Stomach smooth muscle (tissue), 2 donors: ENCODE results near the gene POLR2I.
"Not testable (repeated sequence)": the region's sequence is repeated elsewhere in the genome, so short reads cannot be mapped to it uniquely, and the experiment has no call there.

Experiments
- H3K27ac ChIP-seq: one replicate; pipeline ENCODE4 v1.7.0; 2013; ENCODE audit warnings: mild to moderate bottlenecking, low read length, inconsistent platforms
- H3K27me3 ChIP-seq, 2 donors: one replicate each; pipeline ENCODE4 v1.7.0; 2013; ENCODE audit warnings: low read length in 2 of 2; ENCODE audit not compliant: insufficient read depth in 2 of 2, control insufficient read depth in 1 of 2
- H3K36me3 ChIP-seq, 2 donors: one replicate each; pipeline ENCODE4 v1.7.0; 2013; ENCODE audit warnings: low read length in 2 of 2; ENCODE audit not compliant: control insufficient read depth in 2 of 2, insufficient read depth in 2 of 2
- H3K4me1 ChIP-seq: one replicate; pipeline ENCODE4 v1.7.0; 2013; ENCODE audit warnings: low read length; ENCODE audit not compliant: control insufficient read depth, insufficient read depth
- H3K4me3 ChIP-seq, 2 donors: one replicate each; pipeline ENCODE4 v1.7.0; 2013; ENCODE audit warnings: low read length in 2 of 2
- H3K9ac ChIP-seq, 2 donors: one replicate each; pipeline ENCODE4 v1.7.0; 2013; ENCODE audit warnings: low read length in 2 of 2, mild to moderate bottlenecking in 1 of 2
- H3K9me3 ChIP-seq, 2 donors: one replicate each; pipeline ENCODE4 v1.7.0; 2013; ENCODE audit warnings: low read length in 2 of 2; ENCODE audit not compliant: control insufficient read depth in 2 of 2
- donor health status: healthy.
- donor health status: Pancreatic carcinoma.

POLR2I gene

DNA sequence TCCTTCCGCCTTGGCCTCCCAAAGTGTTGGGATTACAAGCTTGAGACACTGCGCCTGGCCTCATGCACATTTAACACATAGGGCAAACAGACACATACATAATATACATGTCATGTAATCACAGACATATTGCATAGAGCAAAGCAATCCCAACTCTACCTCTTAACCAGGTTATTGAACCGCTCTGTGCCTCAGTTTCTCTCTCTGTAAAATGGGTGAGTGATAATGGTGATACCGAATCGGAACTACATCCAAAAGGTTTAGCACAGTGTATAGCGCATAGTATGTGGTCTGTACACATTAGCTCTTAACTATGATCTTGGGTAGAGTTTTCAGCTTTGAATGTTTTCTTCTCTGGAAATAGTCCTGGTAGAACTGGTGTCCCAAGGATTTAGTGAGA, 29.9 kb upstream of the POLR2I start:
- no peaks in the 10 kb centered on the region for H3K9me3 ChIP-seq

DNA sequence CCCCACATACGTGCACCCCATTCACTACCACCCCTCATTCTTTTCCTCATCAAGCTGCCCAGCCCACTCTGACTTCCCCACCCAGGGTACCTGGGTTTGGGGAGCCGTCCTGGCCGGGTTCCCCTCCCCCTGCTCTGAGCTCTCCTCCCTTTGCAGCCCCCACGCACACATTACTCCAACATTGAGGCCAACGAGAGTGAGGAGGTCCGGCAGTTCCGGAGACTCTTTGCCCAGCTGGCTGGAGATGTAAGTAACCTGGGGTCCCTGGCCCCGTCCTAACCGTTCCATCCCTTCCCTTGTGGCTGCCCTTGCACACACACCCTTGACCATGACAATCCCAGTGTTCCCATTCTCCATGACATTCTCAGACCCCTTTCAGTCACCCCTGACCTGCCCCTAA, 27.8 kb upstream of the POLR2I start:
- no peak overlapping the region for H3K4me3 ChIP-seq
- no peaks in the 10 kb centered on the region for H3K9me3 ChIP-seq
- H3K27me3 ChIP-seq: no peaks in the 10 kb centered on the region
- peaks cover 13% of the 10 kb centered on the region for H3K4me1 ChIP-seq
- H3K27ac ChIP-seq: no peak overlapping the region
- no peak overlapping the region for H3K9ac ChIP-seq
- H3K36me3 ChIP-seq: peaks cover 30 to 32% of the 10 kb centered on the region in 2 donors

More for the DNA sequence above, 29.9 kb upstream of the POLR2I start:
- Histone ChIP-seq H3K4me1 (peaks cover 8% of the 10 kb centered on the region), H3K27ac (no peak overlapping the region), H3K36me3 (peaks cover 38 to 45% of the 10 kb centered on the region in 2 donors), H3K9ac (no peak overlapping the region), H3K4me3 (no peak overlapping the region), H3K27me3 (no peaks in the 10 kb centered on the region)

DNA sequence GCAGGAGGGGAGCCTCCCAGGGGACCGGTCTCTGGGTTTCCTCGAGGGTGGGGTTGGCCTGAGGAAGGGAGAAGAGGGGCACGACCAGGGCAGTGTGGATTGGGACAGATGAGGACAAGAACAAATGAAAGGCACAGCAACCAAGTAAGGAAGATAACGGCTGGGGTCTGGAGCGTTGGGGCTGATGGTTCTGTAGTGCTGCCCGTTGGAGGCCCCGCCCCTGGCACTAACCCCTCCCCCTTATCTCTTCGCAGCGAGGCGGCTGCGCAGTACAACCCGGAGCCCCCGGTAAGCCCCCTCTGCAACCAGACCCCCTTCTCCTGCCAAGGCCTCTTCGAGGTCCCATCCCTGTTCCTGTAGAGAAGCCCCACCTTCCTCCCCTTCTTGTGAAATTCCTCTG, 27.4 kb upstream of the POLR2I start:
- Histone ChIP-seq H3K27ac (peak overlapping the region; percentile 31), H3K4me3 (no peak overlapping the region), H3K27me3 (no peaks in the 10 kb centered on the region), H3K9ac (no peak overlapping the region), H3K4me1 (peaks cover 14% of the 10 kb centered on the region), H3K36me3 (peaks cover 28 to 29% of the 10 kb centered on the region in 2 donors), H3K9me3 (no peaks in the 10 kb centered on the region)

DNA sequence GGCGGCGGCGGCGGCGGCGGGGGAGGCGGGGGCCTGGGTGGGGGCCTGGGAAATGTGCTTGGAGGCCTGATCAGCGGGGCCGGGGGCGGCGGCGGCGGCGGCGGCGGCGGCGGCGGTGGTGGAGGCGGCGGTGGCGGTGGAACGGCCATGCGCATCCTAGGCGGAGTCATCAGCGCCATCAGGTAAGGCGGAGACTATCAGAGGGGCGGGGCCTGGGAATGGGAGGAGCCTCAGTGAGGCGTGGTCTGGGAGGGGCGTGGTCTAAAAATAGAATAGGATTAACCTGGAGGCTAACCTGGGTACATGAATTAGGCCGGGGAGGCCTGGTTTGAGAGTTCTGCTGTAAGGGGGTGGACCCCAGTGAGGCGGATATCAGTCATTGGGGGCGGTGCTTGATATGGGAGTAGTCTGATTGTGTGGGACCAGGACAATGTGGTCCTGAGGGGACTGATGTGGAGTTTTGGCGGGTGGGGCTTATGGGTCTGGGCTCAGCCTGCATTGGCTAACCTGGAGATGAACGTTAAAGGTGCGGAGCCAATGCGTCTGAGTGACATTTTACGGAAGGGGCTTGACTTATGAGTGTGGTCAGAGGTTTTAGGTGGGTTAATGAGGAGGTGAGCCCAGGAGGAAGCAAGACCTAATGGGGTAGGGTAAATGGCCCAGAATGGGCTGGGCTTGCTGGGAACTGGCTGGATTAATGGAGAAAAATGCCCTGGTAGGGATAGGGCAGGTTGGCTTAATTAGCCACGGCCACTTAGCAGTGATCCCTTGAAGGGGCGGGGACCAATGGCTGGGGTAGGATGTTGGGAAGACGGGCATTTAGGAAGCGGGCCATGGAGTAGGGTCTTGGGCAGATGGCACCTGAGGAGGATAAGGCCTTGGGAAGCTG, 26.6 kb upstream of the POLR2I start:
- peak overlapping the region; percentile 5 to 100 for H3K9ac ChIP-seq
- peaks cover 20% of the 10 kb centered on the region for H3K4me1 ChIP-seq
- H3K27me3 ChIP-seq: no peaks in the 10 kb centered on the region
- H3K36me3 ChIP-seq: peaks cover 21 to 22% of the 10 kb centered on the region in 2 donors
- peak overlapping the region; percentile 99 for H3K27ac ChIP-seq
- no peaks in the 10 kb centered on the region for H3K9me3 ChIP-seq
- H3K4me3 ChIP-seq: peak overlapping the region; percentile 47 to 98

DNA sequence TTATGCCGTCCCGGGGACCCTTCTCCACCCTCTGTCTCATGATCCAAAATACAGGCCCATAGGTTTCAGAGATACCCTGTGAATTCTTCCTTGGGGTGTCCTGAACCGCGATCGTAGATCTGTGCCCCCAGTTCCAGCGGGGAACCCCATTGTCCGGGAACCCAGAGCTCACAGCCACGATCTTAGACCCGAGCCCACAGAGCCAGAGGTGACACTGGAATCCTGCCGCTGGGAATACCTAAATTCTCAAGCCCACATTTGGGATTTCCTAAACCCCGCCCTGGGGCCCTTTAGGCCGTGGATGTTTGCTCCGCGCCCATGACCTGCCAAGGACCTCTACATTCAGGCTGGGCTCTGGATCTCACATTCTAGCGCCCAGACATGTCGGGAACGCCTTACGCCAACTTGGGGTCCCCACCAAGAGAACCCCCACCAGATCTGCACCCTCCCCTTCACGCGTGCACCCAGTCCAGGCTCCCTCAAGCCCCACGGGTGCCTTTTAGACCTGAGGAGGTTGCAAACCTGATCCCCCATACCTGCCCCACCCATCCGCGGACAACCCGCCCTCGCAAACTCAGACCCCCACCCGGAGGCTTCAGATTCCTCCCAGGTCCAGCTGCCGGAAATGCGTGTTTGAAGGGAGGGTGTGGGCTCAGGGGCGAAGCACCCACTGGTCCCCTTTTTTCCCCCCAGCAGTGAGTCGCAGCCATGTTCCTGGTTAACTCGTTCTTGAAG, 25.8 kb upstream of the POLR2I start:
- no peaks in the 10 kb centered on the region for H3K9me3 ChIP-seq
- H3K4me1 ChIP-seq: peaks cover 22% of the 10 kb centered on the region
- peak overlapping the region; percentile 99 to 100 for H3K9ac ChIP-seq
- peak overlapping the region; percentile 96 to 98 for H3K4me3 ChIP-seq
- no peaks in the 10 kb centered on the region for H3K27me3 ChIP-seq
- peaks cover 12 to 14% of the 10 kb centered on the region in 2 donors for H3K36me3 ChIP-seq
- peak overlapping the region; percentile 99 for H3K27ac ChIP-seq

DNA sequence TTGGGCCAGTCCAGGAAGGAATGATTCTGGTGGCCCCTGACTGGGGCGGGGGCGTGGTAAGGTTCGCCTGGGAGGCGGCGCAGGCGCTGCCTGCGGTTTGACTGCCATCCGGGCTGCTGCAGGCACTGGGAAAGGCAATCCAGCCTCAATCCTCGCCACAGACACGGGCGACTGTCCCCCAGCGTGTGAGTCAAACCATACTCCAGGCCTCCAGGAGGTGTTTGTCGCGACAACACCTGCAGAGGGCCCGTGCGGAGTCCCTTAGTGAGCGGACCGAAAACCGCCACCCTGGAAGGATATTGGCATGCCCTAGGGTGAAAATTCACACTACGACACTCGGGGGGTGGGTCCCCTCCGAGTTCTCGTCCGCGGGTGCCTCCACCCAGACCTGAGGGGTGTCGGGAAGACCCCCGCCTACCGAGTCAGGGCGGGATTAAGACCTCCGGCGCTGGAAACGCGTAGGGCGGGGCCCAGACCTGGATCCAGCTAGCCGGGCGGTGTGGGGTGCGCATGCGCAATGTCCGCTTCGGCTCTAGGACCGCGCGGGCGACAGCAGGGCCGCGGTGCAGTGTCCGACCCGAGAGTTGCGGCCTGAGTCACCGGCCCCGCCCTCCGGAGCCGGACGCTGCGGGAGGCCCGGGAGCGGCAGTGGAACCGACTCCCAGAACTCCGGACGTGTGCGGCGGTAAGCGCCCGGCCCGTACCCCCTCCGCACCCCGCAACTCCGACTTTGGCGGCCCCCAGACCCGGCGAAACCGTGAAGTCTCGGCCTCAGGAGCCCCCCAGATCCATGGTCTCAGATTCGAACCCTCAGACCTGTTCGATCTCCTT, 25.0 kb upstream of the POLR2I start, which contains the start of gene CAPNS1:
TSS of gene CAPNS1 (plus strand) at position 594 of the 831 bp plus-strand sequence. CDS start 946 bp downstream, outside the sequence.
- Histone ChIP-seq H3K9me3 (no peaks in the 10 kb centered on the region), H3K9ac (peak within 1 kb of the TSS; percentile 99 to 100), H3K27ac (peak within 1 kb of the TSS; percentile 99), H3K27me3 (no peaks in the 10 kb centered on the region), H3K4me1 (peaks cover 22% of the 10 kb centered on the region), H3K36me3 (peaks cover 9 to 12% of the 10 kb centered on the region in 2 donors), H3K4me3 (peak within 1 kb of the TSS; percentile 96 to 98)

DNA sequence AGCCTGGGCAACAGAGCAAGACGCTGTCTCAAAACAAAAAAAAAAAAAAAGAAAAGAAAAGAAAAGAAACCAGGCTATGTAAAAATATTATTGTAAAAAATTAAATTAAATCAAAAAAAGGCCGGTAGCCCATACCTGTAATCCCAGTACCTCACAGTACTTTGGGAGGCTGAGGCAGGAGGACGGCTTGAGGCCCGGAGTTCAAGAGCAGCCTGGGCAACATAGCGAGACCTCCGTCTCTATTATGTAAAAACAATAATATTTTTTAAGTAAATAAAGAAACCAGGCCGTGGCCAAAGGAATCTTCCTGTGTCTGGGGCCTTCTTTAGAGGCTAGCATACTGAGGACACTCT, 24.4 kb upstream of the POLR2I start:
- Histone ChIP-seq H3K9ac (peak overlapping the region; percentile 95 to 100), H3K27me3 (no peaks in the 10 kb centered on the region), H3K36me3 (peaks cover 7 to 8% of the 10 kb centered on the region in 2 donors), H3K4me1 (peaks cover 22% of the 10 kb centered on the region), H3K9me3 (no peaks in the 10 kb centered on the region), H3K27ac (peak overlapping the region; percentile 99), H3K4me3 (peak overlapping the region; percentile 96 to 98)

DNA sequence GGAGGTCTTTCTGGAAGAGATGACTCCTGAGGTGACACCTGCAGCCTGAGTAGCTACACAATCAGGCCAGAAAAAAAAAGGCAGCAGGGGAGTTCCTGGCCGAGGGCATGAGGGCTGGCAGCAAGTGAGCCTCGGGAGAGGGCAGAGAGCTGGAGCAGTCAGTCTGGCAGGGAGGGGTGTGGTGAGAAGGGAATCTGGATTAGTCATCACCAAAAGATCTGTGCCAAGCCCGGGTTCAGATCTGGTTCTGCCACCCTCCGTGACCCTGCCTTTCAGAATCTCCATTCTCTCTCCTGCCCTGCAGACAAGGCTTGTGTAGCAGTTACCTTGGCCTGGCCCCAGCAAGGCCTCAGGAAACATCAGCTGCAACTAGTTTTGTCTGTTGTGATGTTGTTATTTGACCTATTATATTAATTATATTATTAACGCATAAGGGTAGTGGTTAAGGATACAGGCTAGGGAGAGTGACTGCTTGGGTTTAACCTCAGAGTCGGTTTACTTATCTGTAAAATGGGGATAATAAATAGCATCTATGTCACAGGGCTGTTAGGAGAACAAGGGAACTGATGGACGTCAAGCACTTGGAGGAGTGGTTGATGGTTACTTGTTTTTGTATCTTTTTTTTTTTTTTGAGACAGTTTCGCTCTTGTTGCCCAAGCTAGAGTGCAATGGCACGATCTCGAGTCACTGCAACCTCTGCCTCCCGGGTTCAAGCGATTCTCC, 22.4 kb upstream of the POLR2I start:
- Histone ChIP-seq H3K27me3 (no peaks in the 10 kb centered on the region), H3K9ac (no peak overlapping the region), H3K4me3 (peak overlapping the region in 1 of 2 donors; percentile 22), H3K9me3 (no peaks in the 10 kb centered on the region), H3K4me1 (peaks cover 22% of the 10 kb centered on the region), H3K36me3 (no peaks in the 10 kb centered on the region), H3K27ac (peak overlapping the region; percentile 41)

DNA sequence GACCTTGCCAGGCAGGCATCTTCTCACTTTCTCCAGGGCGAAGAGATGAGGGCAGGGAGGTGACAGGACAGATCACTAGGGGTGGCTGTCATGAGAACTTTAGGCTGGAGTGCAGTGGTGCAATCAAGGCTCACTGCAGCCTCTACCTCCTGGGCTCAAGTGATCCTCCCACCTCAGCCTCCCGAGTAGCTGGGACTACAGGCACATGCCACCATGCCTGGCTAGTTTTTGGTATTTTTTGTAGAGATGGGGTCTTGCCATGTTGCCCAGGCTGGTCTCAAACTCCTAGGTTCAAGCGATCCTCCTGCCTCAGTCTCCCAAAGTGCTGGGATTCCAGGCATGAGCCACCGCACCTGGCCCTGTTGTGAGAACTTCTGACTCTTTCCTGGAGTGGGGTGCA, 20.2 kb upstream of the POLR2I start:
- peaks cover 15% of the 10 kb centered on the region for H3K4me1 ChIP-seq
- not testable (repeated sequence) for H3K9me3 ChIP-seq, H3K4me3 ChIP-seq, H3K27ac ChIP-seq, H3K9ac ChIP-seq, H3K27me3 ChIP-seq, H3K36me3 ChIP-seq

DNA sequence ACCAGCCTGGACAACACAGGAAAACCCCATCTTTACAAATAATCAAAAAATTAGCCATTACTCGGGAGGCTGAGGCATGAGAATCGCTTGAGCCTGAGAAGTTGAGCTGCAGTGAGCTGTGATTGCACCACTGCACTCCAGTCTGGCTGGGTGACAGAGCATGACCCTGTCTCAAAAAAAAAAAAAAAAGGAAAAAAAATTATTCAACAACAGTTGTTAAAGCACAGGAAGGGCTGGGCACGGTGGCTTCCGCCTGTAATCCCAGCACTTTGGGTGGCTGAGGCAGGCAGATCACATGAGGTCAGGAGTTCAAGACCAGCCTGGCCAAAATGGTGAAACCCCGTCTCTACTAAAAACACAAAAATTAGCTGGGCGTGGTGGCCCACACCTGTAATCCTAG, 16.5 kb upstream of the POLR2I start:
- H3K9ac ChIP-seq, H3K9me3 ChIP-seq, H3K27me3 ChIP-seq, H3K27ac ChIP-seq, H3K36me3 ChIP-seq, H3K4me3 ChIP-seq: not testable (repeated sequence)
- peaks cover 19% of the 10 kb centered on the region for H3K4me1 ChIP-seq
